Neural progenitor cell (in vitro differentiated cells): Measurements from ENCODE around the gene PFDN1. TPM values are rescaled to one million over a fixed set of nuclear protein-coding genes. Genes with fewer than 3 reads are reported as not detected.

Source experiments
- DNase-seq: peaks from one replicate; pipeline ENCODE4 v3.0.0-alpha.2; 2016; ENCODE audit warnings: low spot score
- H2AFZ ChIP-seq: fragments of 200-600 bp; sonication (generic); replicated peaks from 2 replicates; pipeline ENCODE4 v1.6.1; 2016; ENCODE audit warnings: antibody characterized with exemption
- H3F3A ChIP-seq: fragments of 200-600 bp; sonication (generic); 2 replicates; pipeline ENCODE4 v1.6.1; 2016; ENCODE audit warnings: antibody characterized with exemption, low read depth
- H3K27ac ChIP-seq: fragments of 200-600 bp; sonication (generic); 2 replicates; pipeline ENCODE4 v1.5.1; 2016; ENCODE audit warnings: mild to moderate bottlenecking
- H3K27me3 ChIP-seq: fragments of 200-600 bp; sonication (generic); 2 replicates; pipeline ENCODE4 v1.6.1; 2016; ENCODE audit warnings: mild to moderate bottlenecking, moderate library complexity
- H3K36me3 ChIP-seq: fragments of 200-600 bp; sonication (generic); 2 replicates; pipeline ENCODE4 v1.5.1; 2016
- H3K4me1 ChIP-seq: fragments of 200-600 bp; sonication (generic); 2 replicates; pipeline ENCODE4 v1.6.1; 2016; ENCODE audit warnings: mixed run types
- H3K4me2 ChIP-seq: fragments of 200-600 bp; sonication (generic); 2 replicates; pipeline ENCODE4 v1.6.1; 2016
- H3K4me3 ChIP-seq: fragments of 200-600 bp; sonication (generic); 2 replicates; pipeline ENCODE4 v1.5.1; 2016
- H3K79me2 ChIP-seq: fragments of 200-600 bp; sonication (generic); 2 replicates; pipeline ENCODE4 v1.6.1; 2016; ENCODE audit warnings: low read depth
- H3K9ac ChIP-seq: fragments of 200-600 bp; sonication (generic); 2 replicates; pipeline ENCODE4 v1.6.1; 2016
- H3K9me3 ChIP-seq: fragments of 200-600 bp; sonication (generic); 2 replicates; pipeline ENCODE4 v1.5.1; 2016; ENCODE audit warnings: low read depth
- H4K20me1 ChIP-seq: fragments of 200-600 bp; sonication (generic); 2 replicates; pipeline ENCODE4 v1.6.1; 2016; ENCODE audit warnings: low read depth
- H3K27ac Mint-ChIP-seq: 3 replicates; pipeline ENCODE4 v1.8.0; 2021; ENCODE audit warnings: mixed read lengths
- H3K27me3 Mint-ChIP-seq: 2 replicates; pipeline ENCODE4 v1.8.0; 2022; ENCODE audit warnings: low read depth, mild to moderate bottlenecking, inconsistent platforms, moderate library complexity, mixed read lengths; ENCODE audit not compliant: insufficient read depth
- H3K36me3 Mint-ChIP-seq: 3 replicates; pipeline ENCODE4 v1.8.0; 2021; ENCODE audit warnings: mixed read lengths
- H3K4me1 Mint-ChIP-seq: 3 replicates; pipeline ENCODE4 v1.8.0; 2021; ENCODE audit warnings: mixed read lengths
- H3K4me3 Mint-ChIP-seq: 3 replicates; pipeline ENCODE4 v1.8.0; 2021; ENCODE audit warnings: mild to moderate bottlenecking, moderate library complexity, mixed read lengths
- H3K9me3 Mint-ChIP-seq: 3 replicates; pipeline ENCODE4 v1.8.0; 2020; ENCODE audit warnings: mixed read lengths
- EZH2 ChIP-seq: fragments of 200-600 bp; sonication (generic); IDR thresholded peaks from 2 replicates; pipeline ENCODE4 v1.6.1; 2017; ENCODE audit warnings: antibody characterized with exemption, mild to moderate bottlenecking, moderate library complexity
- EZH2phosphoT487 ChIP-seq: fragments of 200-600 bp; sonication (generic); IDR thresholded peaks from 2 replicates; pipeline ENCODE4 v1.6.1; 2017; ENCODE audit warnings: antibody characterized with exemption
- total RNA-seq: library from RNA; depleted of rRNA; stranded (reverse); fragments of >200 nt; gene quantifications from 2 replicates; pipeline ENCODE4 v1.2.3, GENCODE V29; 2015; ENCODE audit warnings: low replicate concordance
- TF ChIP-seq, protein P1 (sequence below): fragments of 200-600 bp; sonication (generic); IDR thresholded peaks from 2 replicates; pipeline ENCODE4 v1.5.1; 2017; ENCODE audit warnings: antibody characterized with exemption, mild to moderate bottlenecking

PFDN1 gene
- total RNA-seq, 1 donor from 2014 or later: 79.8 TPM

DNA sequence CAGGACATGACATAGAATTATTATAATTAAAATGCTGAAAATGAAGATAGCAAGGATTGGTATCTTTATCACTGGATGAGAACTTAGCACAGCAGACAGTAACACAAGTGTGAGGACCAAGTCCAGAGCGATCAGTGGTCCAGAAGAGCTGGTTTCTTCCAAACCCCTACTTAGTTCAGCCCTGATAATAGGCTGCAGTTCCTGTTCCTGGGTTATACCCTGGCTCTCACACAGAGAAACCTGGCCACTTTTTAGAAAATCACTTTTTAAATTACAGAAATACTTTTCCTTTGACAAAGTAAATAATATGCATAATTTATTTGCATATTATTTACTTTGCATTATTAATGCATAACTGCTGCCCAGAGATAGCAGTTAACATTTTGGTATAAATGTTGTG is 87.6 kb downstream of the PFDN1 start:
- no peak for DNase-seq
- peaks cover 10% of the 10 kb centered on the region for H3F3A ChIP-seq
- TF ChIP-seq EZH2phosphoT487 (no peak), EZH2 (no peak)
- TF ChIP-seq, protein P1, sequence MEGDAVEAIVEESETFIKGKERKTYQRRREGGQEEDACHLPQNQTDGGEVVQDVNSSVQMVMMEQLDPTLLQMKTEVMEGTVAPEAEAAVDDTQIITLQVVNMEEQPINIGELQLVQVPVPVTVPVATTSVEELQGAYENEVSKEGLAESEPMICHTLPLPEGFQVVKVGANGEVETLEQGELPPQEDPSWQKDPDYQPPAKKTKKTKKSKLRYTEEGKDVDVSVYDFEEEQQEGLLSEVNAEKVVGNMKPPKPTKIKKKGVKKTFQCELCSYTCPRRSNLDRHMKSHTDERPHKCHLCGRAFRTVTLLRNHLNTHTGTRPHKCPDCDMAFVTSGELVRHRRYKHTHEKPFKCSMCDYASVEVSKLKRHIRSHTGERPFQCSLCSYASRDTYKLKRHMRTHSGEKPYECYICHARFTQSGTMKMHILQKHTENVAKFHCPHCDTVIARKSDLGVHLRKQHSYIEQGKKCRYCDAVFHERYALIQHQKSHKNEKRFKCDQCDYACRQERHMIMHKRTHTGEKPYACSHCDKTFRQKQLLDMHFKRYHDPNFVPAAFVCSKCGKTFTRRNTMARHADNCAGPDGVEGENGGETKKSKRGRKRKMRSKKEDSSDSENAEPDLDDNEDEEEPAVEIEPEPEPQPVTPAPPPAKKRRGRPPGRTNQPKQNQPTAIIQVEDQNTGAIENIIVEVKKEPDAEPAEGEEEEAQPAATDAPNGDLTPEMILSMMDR: no peak
- H3K9me3 Mint-ChIP-seq: no peaks in the 10 kb centered on the region
- no peak overlapping the region for H3K4me3 Mint-ChIP-seq
- no peaks in the 10 kb centered on the region for H3K36me3 ChIP-seq
- H3K79me2 ChIP-seq: no peaks in the 10 kb centered on the region
- H3K4me3 ChIP-seq: no peak overlapping the region
- no peaks in the 10 kb centered on the region for H3K27me3 ChIP-seq
- no peaks in the 10 kb centered on the region for H3K36me3 Mint-ChIP-seq
- H3K27me3 Mint-ChIP-seq: no peaks in the 10 kb centered on the region
- peaks cover 14% of the 10 kb centered on the region for H3K4me1 ChIP-seq
- no peak overlapping the region for H3K27ac ChIP-seq
- no peak overlapping the region for H2AFZ ChIP-seq
- no peaks in the 10 kb centered on the region for H3K9me3 ChIP-seq
- H3K27ac Mint-ChIP-seq: no peak overlapping the region
- no peaks in the 10 kb centered on the region for H4K20me1 ChIP-seq
- H3K4me1 Mint-ChIP-seq: peaks cover 14% of the 10 kb centered on the region
- no peak overlapping the region for H3K4me2 ChIP-seq
- no peak overlapping the region for H3K9ac ChIP-seq

- no peak overlapping the region for H3K27ac Mint-ChIP-seq
- H3K79me2 ChIP-seq: no peaks in the 10 kb centered on the region
- peaks cover 5% of the 10 kb centered on the region for H3F3A ChIP-seq
Measured at GRCh38 chr5:140214831-140215230, 88.1 kb downstream of the PFDN1 start.

GRCh38 chr5:140213370-140213983 is 89.4 kb downstream of the PFDN1 start:
- no peak overlapping the region for H3K4me3 Mint-ChIP-seq
- no peaks in the 10 kb centered on the region for H3K9me3 Mint-ChIP-seq

More at GRCh38 chr5:140214831-140215230, 88.1 kb downstream of the PFDN1 start:
- Mint-ChIP-seq H3K27me3 (no peaks in the 10 kb centered on the region), H3K36me3 (no peaks in the 10 kb centered on the region), H3K9me3 (no peaks in the 10 kb centered on the region), H3K4me3 (no peak overlapping the region), H3K4me1 (peaks cover 10% of the 10 kb centered on the region)
- no peaks in the 10 kb centered on the region for H3K27me3 ChIP-seq
- H3K9ac ChIP-seq: no peak overlapping the region
- H3K27ac ChIP-seq: no peak overlapping the region
- DNase-seq: no peak
- H3K36me3 ChIP-seq: no peaks in the 10 kb centered on the region
- H2AFZ ChIP-seq: no peak overlapping the region
- H3K4me3 ChIP-seq: no peak overlapping the region
- H3K4me1 ChIP-seq: peaks cover 10% of the 10 kb centered on the region
- TF ChIP-seq EZH2phosphoT487: no peak
- no peak for TF ChIP-seq EZH2
- TF ChIP-seq, protein P1: no peak
- no peaks in the 10 kb centered on the region for H3K9me3 ChIP-seq
- H4K20me1 ChIP-seq: no peaks in the 10 kb centered on the region
- H3K4me2 ChIP-seq: no peak overlapping the region

More at GRCh38 chr5:140213370-140213983, 89.4 kb downstream of the PFDN1 start:
- H3K27me3 ChIP-seq: no peaks in the 10 kb centered on the region
- no peak overlapping the region for H2AFZ ChIP-seq
- H4K20me1 ChIP-seq: no peaks in the 10 kb centered on the region
- no peaks in the 10 kb centered on the region for H3K36me3 ChIP-seq
- no peak for DNase-seq
- no peaks in the 10 kb centered on the region for H3K27me3 Mint-ChIP-seq
- no peaks in the 10 kb centered on the region for H3F3A ChIP-seq
- no peak overlapping the region for H3K4me3 ChIP-seq
- no peak overlapping the region for H3K27ac ChIP-seq
- H3K79me2 ChIP-seq: no peaks in the 10 kb centered on the region
- no peaks in the 10 kb centered on the region for H3K4me1 Mint-ChIP-seq
- no peaks in the 10 kb centered on the region for H3K4me1 ChIP-seq
- no peak overlapping the region for H3K9ac ChIP-seq
- no peak overlapping the region for H3K27ac Mint-ChIP-seq
- TF ChIP-seq, protein P1: no peak
- TF ChIP-seq EZH2 (no peak), EZH2phosphoT487 (no peak)
- H3K9me3 ChIP-seq: no peaks in the 10 kb centered on the region
- H3K4me2 ChIP-seq: no peak overlapping the region
- H3K36me3 Mint-ChIP-seq: no peaks in the 10 kb centered on the region
